K562 (cell line): Measurements from ENCODE around the gene RNF144A.

ENCODE experiments used
- BDP1 ChIP-seq: IDR thresholded peaks from 3 replicates; pipeline ENCODE4 v1.6.1; 2011; ENCODE audit not compliant: insufficient read length, insufficient read depth
- CREB1 ChIP-seq, 2 experiments: sonication (generic) in 1 of 2; formaldehyde crosslinking in 1 of 2; IDR thresholded peaks; 2 replicates each; pipeline versions ENCODE4 v1.6.1 to v1.8.0; 2012 to 2022; ENCODE audit warnings: inconsistent platforms in 1 of 2, mild to moderate bottlenecking in 1 of 2, missing genetic modification reagents in 1 of 2, moderate library complexity in 1 of 2
- CTCF ChIP-seq, 3 experiments: IDR thresholded peaks in 2 of 3; conservative IDR thresholded peaks in 1 of 3; 2 replicates each; pipeline ENCODE4 v1.5.1; 2011 to 2012; ENCODE audit warnings: low read length in 3 of 3, mild to moderate bottlenecking in 3 of 3, control low read depth in 2 of 3, improper control_type of control experiment in 1 of 3, inconsistent platforms in 1 of 3, low read depth in 1 of 3, mixed read lengths in 1 of 3, moderate library complexity in 1 of 3; ENCODE audit not compliant: insufficient read depth in 2 of 3
- EP300 ChIP-seq: IDR thresholded peaks from 2 replicates; pipeline ENCODE4 v1.6.1; 2012; ENCODE audit warnings: low read length, improper control_type of control experiment
- HMGXB4 ChIP-seq: sonication (generic); formaldehyde crosslinking; IDR thresholded peaks from 2 replicates; pipeline ENCODE4 v1.8.1; 2023; ENCODE audit warnings: mild to moderate bottlenecking, missing genetic modification reagents
- MAX ChIP-seq: sonication (generic); formaldehyde crosslinking; IDR thresholded peaks from 2 replicates; pipeline ENCODE4 v1.9.0; 2022; ENCODE audit warnings: mild to moderate bottlenecking, missing genetic modification reagents
- NR2C2 ChIP-seq, 2 experiments: fragments of 200-800 bp in 1 of 2; sonication (Bioruptor generic) in 1 of 2; sonication (generic) in 1 of 2; formaldehyde crosslinking in 1 of 2; IDR thresholded peaks; 2 replicates each; pipeline versions ENCODE4 v1.6.1 to v1.8.0; 2016 to 2022; ENCODE audit warnings: mild to moderate bottlenecking in 1 of 2, missing compliant biosample characterization in 1 of 2, missing genetic modification characterization in 1 of 2, missing genetic modification reagents in 1 of 2
- PHF21A ChIP-seq: fragments of 450-650 bp; IDR thresholded peaks from 2 replicates; pipeline ENCODE4 v1.6.1; 2017; ENCODE audit warnings: low read depth, borderline replicate concordance
- POLR2AphosphoS5 ChIP-seq: IDR thresholded peaks from 2 replicates; pipeline ENCODE4 v1.6.1; 2011; ENCODE audit warnings: mild to moderate bottlenecking, low read depth, low read length, moderate library complexity; ENCODE audit not compliant: control insufficient read depth, insufficient read depth
- RFX5 ChIP-seq: IDR thresholded peaks from 2 replicates; pipeline ENCODE4 v1.6.1; 2011; ENCODE audit warnings: low read depth, mild to moderate bottlenecking, improper control_type of control experiment, low read length
- TFAP4 ChIP-seq: sonication (generic); formaldehyde crosslinking; IDR thresholded peaks from 2 replicates; pipeline ENCODE4 v1.8.0; 2022; ENCODE audit warnings: missing genetic modification reagents, mild to moderate bottlenecking, moderate library complexity, borderline replicate concordance
- YY1 ChIP-seq, 3 experiments: IDR thresholded peaks; 2 replicates each; pipeline ENCODE4 v1.6.1; 2011; ENCODE audit warnings: low read length in 2 of 3, mild to moderate bottlenecking in 2 of 3, moderate library complexity in 2 of 3, borderline replicate concordance in 1 of 3, control low read depth in 1 of 3, low read depth in 1 of 3; ENCODE audit not compliant: insufficient read depth in 3 of 3, insufficient replicate concordance in 2 of 3, control insufficient read depth in 1 of 3, insufficient read length in 1 of 3; ENCODE audit errors: extremely low read depth in 1 of 3
- ZNF76 ChIP-seq: fragments of 250-450 bp; sonication (Bioruptor Pico); IDR thresholded peaks from 2 replicates; pipeline ENCODE4 v1.4.0; 2020; ENCODE audit warnings: mild to moderate bottlenecking, moderate library complexity, borderline replicate concordance

GRCh38 chr2:6948677-6949351 is 31.6 kb downstream of the RNF144A start:
- no peak for TF ChIP-seq CTCF (IDR thresholded peaks at IDR 0.05 in 2 of 3, conservative IDR thresholded peaks at IDR 0.05 in 1 of 3; ENCODE audit: insufficient read depth in 2 of 3, low read depth in 1 of 3, low read length in 3 of 3)
- no peak for TF ChIP-seq HMGXB4 (CRISPR knock-in tag)
- TF ChIP-seq ZNF76, result no peak
- no peak for TF ChIP-seq PHF21A
- no peak for TF ChIP-seq MAX (CRISPR knock-in tag)
- TF ChIP-seq NR2C2 (CRISPR knock-in tag; IDR thresholded peaks at IDR 0.05), result no peak
- no peak for TF ChIP-seq NR2C2 (tag; IDR thresholded peaks at IDR 0.05)
- no peak for TF ChIP-seq POLR2AphosphoS5
- TF ChIP-seq YY1 (IDR thresholded peaks at IDR 0.05; ENCODE audit: borderline replicate concordance in 1 of 3, control insufficient read depth in 1 of 3, extremely low read depth in 1 of 3, insufficient read depth in 3 of 3, insufficient read length in 1 of 3, insufficient replicate concordance in 2 of 3, low read depth in 1 of 3, low read length in 2 of 3), result no peak
- no peak for TF ChIP-seq BDP1
- no peak for TF ChIP-seq CREB1 (IDR thresholded peaks at IDR 0.05)
- no peak for TF ChIP-seq CREB1 (CRISPR knock-in tag; IDR thresholded peaks at IDR 0.05)
- no peak for TF ChIP-seq EP300
- TF ChIP-seq TFAP4, result no peak
- TF ChIP-seq RFX5, result no peak
